Chondrocyte (in vitro differentiated cells): Measurements from ENCODE around the gene LMAN2. TPM values are rescaled to one million over a fixed set of nuclear protein-coding genes. Genes with fewer than 3 reads are reported as not detected.

Experiments
- DNase-seq: peaks from one replicate; pipeline ENCODE4 v3.0.0; 2021; ENCODE audit warnings: mixed read lengths, low spot score
- H3K27ac Mint-ChIP-seq: one replicate; pipeline ENCODE4 v1.8.0; 2021; ENCODE audit warnings: mild to moderate bottlenecking, moderate library complexity, mixed read lengths; ENCODE audit not compliant: unreplicated experiment
- H3K27me3 Mint-ChIP-seq: 2 replicates; pipeline ENCODE4 v1.8.0; 2021; ENCODE audit warnings: low read depth, mixed read lengths
- H3K36me3 Mint-ChIP-seq: 2 replicates; pipeline ENCODE4 v1.8.0; 2021; ENCODE audit warnings: low read depth, mixed read lengths
- H3K4me1 Mint-ChIP-seq: 2 replicates; pipeline ENCODE4 v1.8.0; 2021; ENCODE audit warnings: low read depth, mild to moderate bottlenecking, mixed read lengths
- H3K4me3 Mint-ChIP-seq: one replicate; pipeline ENCODE4 v1.8.0; 2021; ENCODE audit warnings: mild to moderate bottlenecking, moderate library complexity, mixed read lengths; ENCODE audit not compliant: unreplicated experiment
- H3K9me3 Mint-ChIP-seq: 2 replicates; pipeline ENCODE4 v1.8.0; 2021; ENCODE audit warnings: low read depth, mixed read lengths
- total RNA-seq: library from RNA; stranded (reverse); gene quantifications from 3 replicates; pipeline ENCODE4 v1.2.1, GENCODE V29; 2021
- TF ChIP-seq, protein P1 (sequence below): fragments of 200-600 bp; sonication (generic); IDR thresholded peaks from 2 replicates; pipeline ENCODE4 v1.5.0; 2021; ENCODE audit warnings: antibody characterized with exemption, mild to moderate bottlenecking, moderate library complexity

The LMAN2 gene
- total RNA-seq, 1 donor from 2014 or later = 83.4 TPM

DNA sequence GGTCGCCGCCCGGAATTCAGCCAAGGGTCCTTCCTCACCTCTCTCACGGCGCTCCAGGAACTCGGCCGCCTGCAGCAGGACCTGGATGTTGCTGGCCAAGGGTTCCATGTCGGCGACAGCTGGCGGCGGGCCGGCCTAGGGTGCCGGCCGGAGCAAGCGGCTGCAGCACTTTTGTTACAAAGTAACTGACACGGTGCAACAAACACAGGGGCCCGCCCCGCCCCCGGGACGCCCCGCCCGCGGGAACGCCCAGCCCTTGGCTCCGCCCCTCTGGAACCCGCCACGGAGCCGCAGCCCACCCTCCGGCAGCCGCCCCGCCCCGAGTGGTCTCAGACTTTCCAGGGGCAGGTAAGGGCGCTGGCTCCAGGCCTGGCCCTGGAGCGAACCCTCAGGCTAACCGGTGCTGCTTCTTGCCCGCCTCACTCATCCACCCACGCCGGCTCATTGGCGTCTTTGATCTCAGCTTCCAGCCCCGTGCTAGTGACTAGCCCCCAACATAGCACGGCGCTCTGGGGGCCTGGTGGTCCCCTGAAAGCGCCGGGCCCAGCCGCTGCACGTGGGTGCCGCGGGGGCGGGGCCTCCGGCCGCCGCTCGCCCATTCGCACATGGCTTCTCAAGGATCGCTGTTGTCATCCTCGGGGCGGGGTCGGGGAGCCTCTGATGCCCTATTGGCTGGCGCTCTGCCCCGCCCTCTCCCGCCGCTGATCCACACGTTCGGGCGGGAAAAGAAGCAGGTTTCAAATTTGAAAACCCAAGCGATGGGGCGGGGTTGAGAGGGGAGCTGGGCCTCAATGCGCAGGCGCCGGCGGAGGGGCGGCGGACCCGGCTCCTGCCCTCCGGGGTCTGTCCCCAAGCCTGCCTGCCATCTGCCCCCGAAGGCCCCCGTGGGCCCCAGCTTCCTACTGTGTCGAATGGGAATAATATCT, 39.5 kb downstream of the LMAN2 start, which contains the start of gene MXD3:
Gene MXD3, minus strand, starts transcription at position 176 of the 926 bp plus-strand sequence. Its CDS starts 68 bp downstream, at position 108.
- Mint-ChIP-seq H3K4me1 (peaks cover 23% of the 10 kb centered on the region), H3K36me3 (no peaks in the 10 kb centered on the region), H3K27me3 (no peaks in the 10 kb centered on the region), H3K27ac (peak within 1 kb of the TSS; percentile 73), H3K4me3 (peak within 1 kb of the TSS; percentile 74), H3K9me3 (no peaks in the 10 kb centered on the region)
- peak; percentile 99 for DNase-seq
- TF ChIP-seq, protein P1, sequence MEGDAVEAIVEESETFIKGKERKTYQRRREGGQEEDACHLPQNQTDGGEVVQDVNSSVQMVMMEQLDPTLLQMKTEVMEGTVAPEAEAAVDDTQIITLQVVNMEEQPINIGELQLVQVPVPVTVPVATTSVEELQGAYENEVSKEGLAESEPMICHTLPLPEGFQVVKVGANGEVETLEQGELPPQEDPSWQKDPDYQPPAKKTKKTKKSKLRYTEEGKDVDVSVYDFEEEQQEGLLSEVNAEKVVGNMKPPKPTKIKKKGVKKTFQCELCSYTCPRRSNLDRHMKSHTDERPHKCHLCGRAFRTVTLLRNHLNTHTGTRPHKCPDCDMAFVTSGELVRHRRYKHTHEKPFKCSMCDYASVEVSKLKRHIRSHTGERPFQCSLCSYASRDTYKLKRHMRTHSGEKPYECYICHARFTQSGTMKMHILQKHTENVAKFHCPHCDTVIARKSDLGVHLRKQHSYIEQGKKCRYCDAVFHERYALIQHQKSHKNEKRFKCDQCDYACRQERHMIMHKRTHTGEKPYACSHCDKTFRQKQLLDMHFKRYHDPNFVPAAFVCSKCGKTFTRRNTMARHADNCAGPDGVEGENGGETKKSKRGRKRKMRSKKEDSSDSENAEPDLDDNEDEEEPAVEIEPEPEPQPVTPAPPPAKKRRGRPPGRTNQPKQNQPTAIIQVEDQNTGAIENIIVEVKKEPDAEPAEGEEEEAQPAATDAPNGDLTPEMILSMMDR = no peak

DNA sequence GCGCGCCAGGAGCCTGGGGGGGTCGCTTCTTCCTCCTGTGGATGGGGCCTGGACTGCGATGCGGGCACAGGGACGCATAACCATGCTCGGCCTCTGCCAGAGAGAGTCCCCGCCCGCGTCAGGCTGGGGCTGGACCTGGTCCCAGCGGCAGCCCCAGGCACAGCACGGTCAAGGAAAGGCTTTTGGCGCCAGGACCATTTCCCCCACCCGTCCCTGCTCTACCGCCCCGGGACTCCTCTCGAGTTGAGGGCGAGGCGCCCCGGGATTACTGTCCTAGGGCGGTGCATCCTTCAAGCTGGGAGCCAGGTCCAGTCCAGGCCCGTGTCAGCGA, 40.1 kb downstream of the LMAN2 start:
- peak; percentile 85 for DNase-seq
- peaks cover 26% of the 10 kb centered on the region for H3K4me1 Mint-ChIP-seq
- no peaks in the 10 kb centered on the region for H3K27me3 Mint-ChIP-seq
- H3K36me3 Mint-ChIP-seq = peaks cover 2% of the 10 kb centered on the region
- no peak overlapping the region for H3K27ac Mint-ChIP-seq
- TF ChIP-seq, protein P1 = peak; percentile 11
- H3K4me3 Mint-ChIP-seq = peak overlapping the region; percentile 74
- no peaks in the 10 kb centered on the region for H3K9me3 Mint-ChIP-seq

DNA sequence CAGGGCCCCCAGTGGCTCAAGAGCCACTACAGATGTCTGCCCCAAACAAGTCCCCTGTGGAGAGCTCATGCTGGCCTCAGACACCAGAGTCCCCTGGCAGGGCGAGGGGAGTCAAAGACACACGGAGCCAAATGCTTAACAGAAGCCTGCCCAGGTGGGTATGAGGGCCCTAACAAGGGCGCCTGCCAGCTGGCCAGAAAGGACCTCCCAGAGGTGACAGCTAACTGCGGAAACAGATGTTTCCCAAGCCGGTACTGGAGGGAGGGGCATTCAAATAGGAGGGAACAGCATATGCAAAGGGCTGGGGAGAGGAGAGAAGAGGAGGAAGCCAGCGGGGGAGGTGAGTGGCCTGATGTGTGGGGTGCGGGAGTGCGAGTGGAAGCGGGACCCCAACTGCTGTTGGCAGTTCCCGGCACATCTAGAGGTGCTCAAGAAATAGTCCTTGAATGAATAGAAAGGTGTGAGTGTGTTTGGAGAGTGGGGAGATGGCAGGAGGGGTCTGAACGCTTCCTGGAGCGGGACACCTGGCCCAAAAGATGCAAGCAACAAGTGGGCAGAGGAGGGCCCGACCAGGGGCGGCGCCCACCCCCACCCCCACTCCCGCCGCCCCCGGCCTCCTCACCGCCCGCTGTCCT, 40.6 kb downstream of the LMAN2 start:
- Mint-ChIP-seq H3K27ac (peak overlapping the region; percentile 73), H3K27me3 (no peaks in the 10 kb centered on the region), H3K9me3 (no peaks in the 10 kb centered on the region), H3K4me3 (peak overlapping the region; percentile 71), H3K36me3 (peaks cover 2% of the 10 kb centered on the region), H3K4me1 (peaks cover 29% of the 10 kb centered on the region)
- no peak for DNase-seq
- TF ChIP-seq, protein P1 = no peak

DNA sequence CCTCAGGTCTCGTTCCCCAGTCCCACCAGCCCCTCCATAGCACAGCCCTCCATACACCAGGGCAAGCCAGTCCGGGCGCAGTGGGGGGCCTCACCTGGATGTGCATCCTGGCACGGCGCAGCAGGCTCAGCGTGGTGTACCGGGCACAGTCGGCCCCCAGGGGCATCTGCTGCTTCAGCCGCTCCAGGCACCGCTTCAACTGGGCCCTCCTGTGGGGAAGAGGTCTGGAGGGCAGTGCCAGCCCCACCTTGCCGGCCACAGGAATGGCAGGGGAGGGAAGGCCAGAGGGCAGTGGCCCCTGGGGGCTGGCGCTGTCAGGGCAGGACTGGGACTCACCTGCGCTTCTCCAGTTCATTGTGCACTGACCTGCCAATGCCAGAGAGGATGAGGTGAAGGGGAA, 41.1 kb downstream of the LMAN2 start:
- peak overlapping the region; percentile 71 for H3K4me3 Mint-ChIP-seq
- peaks cover 5% of the 10 kb centered on the region for H3K36me3 Mint-ChIP-seq
- no peak overlapping the region for H3K27ac Mint-ChIP-seq
- TF ChIP-seq, protein P1 = no peak
- H3K27me3 Mint-ChIP-seq = no peaks in the 10 kb centered on the region
- peaks cover 34% of the 10 kb centered on the region for H3K4me1 Mint-ChIP-seq
- no peaks in the 10 kb centered on the region for H3K9me3 Mint-ChIP-seq
- DNase-seq = peak; percentile 88

DNA sequence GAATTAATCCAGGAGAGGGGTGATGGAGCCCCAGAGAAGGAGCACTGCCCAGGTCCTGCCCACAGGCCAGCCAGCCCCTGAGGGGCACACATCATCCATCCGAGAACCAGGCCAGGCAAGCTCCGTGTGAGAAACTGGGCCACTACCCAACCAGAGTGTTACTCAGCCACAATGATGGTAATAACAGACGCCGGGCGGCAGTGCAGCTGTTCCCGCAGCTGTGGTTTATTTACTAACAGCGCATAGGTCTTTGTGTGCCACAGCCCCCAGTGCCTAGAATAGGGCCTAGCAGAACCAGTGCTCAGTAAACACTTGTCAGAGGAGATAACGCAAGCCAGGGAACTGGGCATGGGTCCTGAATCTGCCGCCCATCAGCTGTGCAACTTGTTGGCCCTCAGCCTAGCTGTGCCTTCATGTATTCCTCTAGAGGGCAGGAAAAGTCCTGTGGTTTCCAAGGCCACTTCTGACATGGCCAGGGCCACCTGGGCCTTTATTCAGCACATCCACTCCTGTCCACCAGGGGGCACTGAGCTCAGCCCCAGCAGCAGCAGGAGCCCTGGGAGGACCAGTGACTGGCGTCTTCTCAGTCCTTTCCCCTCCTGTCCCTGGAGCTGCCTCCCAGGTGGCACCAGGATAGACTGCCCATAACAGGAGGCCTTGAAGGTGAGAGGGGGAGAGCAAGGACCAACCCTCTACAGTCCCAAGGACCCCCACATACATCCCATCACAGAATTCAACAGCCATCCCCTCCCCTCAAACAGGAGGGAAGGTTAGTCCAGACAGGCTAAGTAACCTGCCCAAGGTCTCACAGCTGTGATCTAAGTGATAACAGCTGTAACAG, 41.9 kb downstream of the LMAN2 start:
- Mint-ChIP-seq H3K27me3 (no peaks in the 10 kb centered on the region), H3K4me1 (peaks cover 42% of the 10 kb centered on the region), H3K4me3 (peak overlapping the region; percentile 25), H3K27ac (peak overlapping the region; percentile 57), H3K9me3 (no peaks in the 10 kb centered on the region), H3K36me3 (peaks cover 7% of the 10 kb centered on the region)
- TF ChIP-seq, protein P1 = peak; percentile 87
- no peak for DNase-seq
